GM12891 (cell line): ENCODE results near the gene HELZ2.

ENCODE experiments used
- PAX5 ChIP-seq: IDR thresholded peaks from 2 replicates; pipeline ENCODE4 v1.6.1; 2011; ENCODE audit warnings: low read length, moderate library complexity, mild to moderate bottlenecking; ENCODE audit not compliant: insufficient read depth, severe bottlenecking
- POLR2A ChIP-seq: IDR thresholded peaks from 2 replicates; pipeline ENCODE4 v1.6.1; 2011; ENCODE audit warnings: low read depth, low read length, control low read depth
- POLR2AphosphoS5 ChIP-seq: IDR thresholded peaks from 2 replicates; pipeline ENCODE4 v1.6.1; 2011; ENCODE audit warnings: low read depth, low read length, control low read depth
- POU2F2 ChIP-seq: IDR thresholded peaks from 2 replicates; pipeline ENCODE4 v1.6.1; 2011; ENCODE audit warnings: low read depth, mild to moderate bottlenecking, control low read depth, low read length, moderate library complexity
- SPI1 ChIP-seq: IDR thresholded peaks from 2 replicates; pipeline ENCODE4 v1.6.1; 2011; ENCODE audit warnings: low read depth, low read length, control low read depth
- TAF1 ChIP-seq: IDR thresholded peaks from 2 replicates; pipeline ENCODE4 v1.6.1; 2011; ENCODE audit warnings: low read depth, low read length, control low read depth

- TF ChIP-seq POLR2AphosphoS5 (no peak), POLR2A (no peak), TAF1 (no peak), SPI1 (no peak), PAX5 (no peak), POU2F2 (no peak)
These were observed 16.4 kb upstream of the HELZ2 start for GRCh38 chr20:63590218-63591146.
